Naive thymus-derived CD4-positive, alpha-beta T cell (primary cell): ENCODE data around the gene METTL14. TPM values are rescaled to one million over a fixed set of nuclear protein-coding genes. Genes with fewer than 3 reads are reported as not detected.

Experiments used
- polyA plus RNA-seq, 2 donors: library from polyadenylated mRNA; unstranded; fragments of 300-500 nt; fragmentation: Illumina TruSeq; gene quantifications; one replicate each; pipeline ENCODE4 v1.2.3, GENCODE V29; 2021
- total RNA-seq, 6 experiments: library from RNA in 5 of 6; stranded (reverse) in 5 of 6; gene quantifications; 1 replicate in 5 of 6; 2 replicates in 1 of 6; pipeline ENCODE4 v1.2.3 and lab custom pipeline; 2021 to 2026

Gene METTL14
- total and polyA plus RNA-seq, 7 experiments from 2014 or later = 32.7 to 64.8 (median 48.3) TPM

Other genes with a start within 250 kb of the METTL14 start
- 10 to 100 TPM; 11.5 to 59.2 (median 16.4) TPM for gene SEC24D, start 150.7 kb downstream of the METTL14 start, total RNA-seq
- 10 to 100 TPM; 11.5 to 18.7 TPM for gene SEC24D, start 150.7 kb downstream of the METTL14 start, polyA plus RNA-seq
- gene SYNPO2, start 203.5 kb downstream of the METTL14 start, total RNA-seq = 1 to 10 TPM in 2 of 5 experiments, under 1 TPM in 3; 0.61 to 1.1 (median 0.93) TPM
- under 1 TPM; 0.08 to 0.21 TPM for gene SYNPO2, start 203.5 kb downstream of the METTL14 start, polyA plus RNA-seq